ENCODE measurements around the gene TPRX1. TPM values are rescaled to one million over a fixed set of nuclear protein-coding genes. Genes with fewer than 3 reads are reported as not detected.
A peak's percentile ranks its signal among the peaks of the same experiment; 100 is the strongest.
"Not testable (repeated sequence)": the region's sequence is repeated elsewhere in the genome, so short reads cannot be mapped to it uniquely, and the experiment has no call there.

The TPRX1 gene
- total RNA-seq, 1 donor from 2014 or later, result not detected

DNA sequence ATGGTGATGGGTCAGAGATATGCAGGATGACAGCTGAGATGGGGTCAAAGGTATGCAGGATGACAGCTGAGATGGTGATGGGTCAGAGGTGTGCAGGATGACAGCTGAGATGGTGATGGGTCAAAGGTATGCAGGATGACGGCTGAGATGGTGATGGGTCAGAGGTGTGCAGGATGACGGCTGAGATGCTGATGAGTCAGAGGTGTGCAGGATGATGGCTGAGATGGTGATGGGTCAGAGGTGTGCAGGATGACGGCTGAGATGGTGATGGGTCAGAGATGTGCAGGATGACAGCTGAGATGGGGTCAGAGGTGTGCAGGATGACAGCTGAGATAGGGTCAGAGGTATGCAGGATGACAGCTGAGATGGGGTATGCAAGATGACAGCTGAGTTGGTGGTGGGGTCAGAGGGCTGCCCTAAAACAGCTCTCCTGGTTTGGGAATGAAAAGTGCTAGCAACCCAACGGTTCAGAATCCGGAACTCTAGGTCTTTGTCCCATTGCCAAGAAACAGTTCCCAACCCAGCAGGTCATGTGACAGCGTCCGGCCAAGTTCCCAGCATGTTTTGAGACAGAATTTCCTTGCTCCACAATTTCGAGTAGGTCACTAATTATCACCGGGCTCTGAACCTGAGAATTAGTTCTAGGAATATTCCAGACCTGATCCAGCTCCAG is 22.6 kb downstream of the TPRX1 start:
- Histone ChIP-seq H3K27ac (replicated peaks) (peak overlapping the region; percentile 97), H3K4me1 (peaks cover 70% of the 10 kb centered on the region), H3K36me3 (peaks cover 59% of the 10 kb centered on the region), H3K4me3 (peak overlapping the region; percentile 100), H3K9me3 (replicated peaks) (no peaks in the 10 kb centered on the region), H3K27me3 (ENCODE audit: low read depth) (no peaks in the 10 kb centered on the region)
- TF ChIP-seq, protein P1, sequence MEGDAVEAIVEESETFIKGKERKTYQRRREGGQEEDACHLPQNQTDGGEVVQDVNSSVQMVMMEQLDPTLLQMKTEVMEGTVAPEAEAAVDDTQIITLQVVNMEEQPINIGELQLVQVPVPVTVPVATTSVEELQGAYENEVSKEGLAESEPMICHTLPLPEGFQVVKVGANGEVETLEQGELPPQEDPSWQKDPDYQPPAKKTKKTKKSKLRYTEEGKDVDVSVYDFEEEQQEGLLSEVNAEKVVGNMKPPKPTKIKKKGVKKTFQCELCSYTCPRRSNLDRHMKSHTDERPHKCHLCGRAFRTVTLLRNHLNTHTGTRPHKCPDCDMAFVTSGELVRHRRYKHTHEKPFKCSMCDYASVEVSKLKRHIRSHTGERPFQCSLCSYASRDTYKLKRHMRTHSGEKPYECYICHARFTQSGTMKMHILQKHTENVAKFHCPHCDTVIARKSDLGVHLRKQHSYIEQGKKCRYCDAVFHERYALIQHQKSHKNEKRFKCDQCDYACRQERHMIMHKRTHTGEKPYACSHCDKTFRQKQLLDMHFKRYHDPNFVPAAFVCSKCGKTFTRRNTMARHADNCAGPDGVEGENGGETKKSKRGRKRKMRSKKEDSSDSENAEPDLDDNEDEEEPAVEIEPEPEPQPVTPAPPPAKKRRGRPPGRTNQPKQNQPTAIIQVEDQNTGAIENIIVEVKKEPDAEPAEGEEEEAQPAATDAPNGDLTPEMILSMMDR (IDR thresholded peaks at IDR 0.05; ENCODE audit: borderline replicate concordance), result no peak
- DNase-seq, result peak; percentile 50
- intact Hi-C loops (cut with micrococcal nuclease), result no loop called here

DNA sequence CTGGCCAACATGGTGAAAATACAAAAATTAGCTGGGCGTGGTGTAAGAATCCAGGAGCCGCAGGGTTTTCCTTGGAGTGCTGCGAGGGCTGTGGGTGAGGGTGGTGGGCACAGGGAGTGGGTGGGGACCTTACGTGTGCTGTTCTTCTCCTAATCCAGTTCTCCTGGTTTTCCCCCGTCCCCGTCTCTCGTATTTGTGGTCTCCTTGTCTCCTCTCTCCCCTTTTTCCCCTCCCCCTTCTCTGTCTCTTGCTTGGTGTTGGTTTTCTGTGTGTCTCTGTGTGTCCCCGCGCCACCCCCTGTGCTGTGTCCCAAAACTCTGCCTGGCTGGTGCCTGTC is 24.2 kb downstream of the TPRX1 start:
- Histone ChIP-seq H3K27ac (replicated peaks) (peak overlapping the region; percentile 97), H3K9me3 (replicated peaks) (no peaks in the 10 kb centered on the region), H3K4me3 (peak overlapping the region; percentile 100), H3K27me3 (ENCODE audit: low read depth) (no peaks in the 10 kb centered on the region), H3K4me1 (peaks cover 66% of the 10 kb centered on the region), H3K36me3 (peaks cover 44% of the 10 kb centered on the region)
- TF ChIP-seq, protein P1 (IDR thresholded peaks at IDR 0.05; ENCODE audit: borderline replicate concordance), result no peak
- intact Hi-C loops (cut with micrococcal nuclease), result no loop called here
- DNase-seq, result no peak

DNA sequence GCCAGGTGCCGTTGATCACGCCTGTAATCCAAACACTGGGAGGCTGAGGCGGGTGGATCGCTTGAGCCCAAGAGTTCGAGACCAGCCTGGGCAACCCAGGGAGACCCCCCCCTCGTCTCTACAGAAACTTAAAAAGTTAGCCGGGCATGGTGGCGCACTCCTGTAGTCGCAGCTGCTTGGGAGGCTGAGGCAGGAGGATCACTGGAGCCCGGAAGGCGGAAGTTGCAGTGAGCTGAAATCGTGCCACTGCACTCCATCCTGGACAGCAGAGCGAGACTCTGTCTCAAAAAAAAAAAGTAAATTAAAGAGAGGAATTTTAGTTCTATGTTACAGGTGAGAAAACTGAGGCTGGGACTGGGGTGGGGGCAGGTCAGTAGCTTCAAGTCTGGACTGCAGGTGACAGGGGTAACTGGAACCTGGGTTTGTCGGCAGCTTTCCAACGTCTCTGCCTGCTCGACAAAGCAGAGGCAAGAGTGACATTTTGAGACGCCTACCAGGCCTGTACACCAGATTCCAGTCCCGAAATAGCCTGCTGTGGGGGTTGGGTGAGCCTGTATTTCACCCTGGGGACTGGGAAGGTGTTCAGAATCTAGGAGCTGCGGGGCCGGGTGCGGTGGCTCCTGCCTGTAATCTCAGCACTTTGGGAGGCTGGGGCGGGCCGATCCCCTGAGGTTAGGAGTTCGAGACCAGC is 24.7 kb downstream of the TPRX1 start:
- DNase-seq, result peak; percentile 83
- Histone ChIP-seq H3K4me3 (peak overlapping the region; percentile 100), H3K36me3 (peaks cover 39% of the 10 kb centered on the region), H3K9me3 (replicated peaks) (no peaks in the 10 kb centered on the region), H3K27ac (replicated peaks) (peak overlapping the region; percentile 97), H3K4me1 (peaks cover 66% of the 10 kb centered on the region), H3K27me3 (ENCODE audit: low read depth) (no peaks in the 10 kb centered on the region)
- intact Hi-C loops (cut with micrococcal nuclease), result no loop called here
- TF ChIP-seq, protein P1 (IDR thresholded peaks at IDR 0.05; ENCODE audit: borderline replicate concordance), result no peak

DNA sequence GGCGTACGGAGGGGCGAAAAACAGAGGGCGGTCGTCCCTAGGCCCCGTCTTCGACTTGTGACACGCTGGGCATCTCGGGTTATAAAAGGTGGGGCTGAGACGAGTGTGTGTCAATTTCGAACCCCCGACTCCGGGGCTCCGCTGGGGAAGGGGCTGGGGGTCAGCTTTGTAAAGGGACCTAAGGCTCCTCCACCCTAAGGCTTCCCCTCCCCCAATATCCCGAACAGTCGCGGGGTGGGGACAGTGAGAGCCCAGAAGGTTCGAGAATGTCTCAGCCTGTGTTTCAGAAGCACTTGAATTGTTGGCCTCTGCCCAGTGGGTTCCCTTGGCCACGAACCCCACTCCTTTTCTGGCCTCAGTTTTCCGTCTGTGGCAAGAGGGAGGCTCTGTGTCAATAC is 25.4 kb downstream of the TPRX1 start:
- intact Hi-C loops (cut with micrococcal nuclease), result no loop called here
- Histone ChIP-seq H3K9me3 (replicated peaks) (no peaks in the 10 kb centered on the region), H3K36me3 (peaks cover 32% of the 10 kb centered on the region), H3K4me1 (peaks cover 66% of the 10 kb centered on the region), H3K27ac (replicated peaks) (peak overlapping the region; percentile 97), H3K27me3 (ENCODE audit: low read depth) (no peaks in the 10 kb centered on the region), H3K4me3 (peak overlapping the region; percentile 100)
- DNase-seq, result peak; percentile 29
- TF ChIP-seq, protein P1 (IDR thresholded peaks at IDR 0.05; ENCODE audit: borderline replicate concordance), result no peak

DNA sequence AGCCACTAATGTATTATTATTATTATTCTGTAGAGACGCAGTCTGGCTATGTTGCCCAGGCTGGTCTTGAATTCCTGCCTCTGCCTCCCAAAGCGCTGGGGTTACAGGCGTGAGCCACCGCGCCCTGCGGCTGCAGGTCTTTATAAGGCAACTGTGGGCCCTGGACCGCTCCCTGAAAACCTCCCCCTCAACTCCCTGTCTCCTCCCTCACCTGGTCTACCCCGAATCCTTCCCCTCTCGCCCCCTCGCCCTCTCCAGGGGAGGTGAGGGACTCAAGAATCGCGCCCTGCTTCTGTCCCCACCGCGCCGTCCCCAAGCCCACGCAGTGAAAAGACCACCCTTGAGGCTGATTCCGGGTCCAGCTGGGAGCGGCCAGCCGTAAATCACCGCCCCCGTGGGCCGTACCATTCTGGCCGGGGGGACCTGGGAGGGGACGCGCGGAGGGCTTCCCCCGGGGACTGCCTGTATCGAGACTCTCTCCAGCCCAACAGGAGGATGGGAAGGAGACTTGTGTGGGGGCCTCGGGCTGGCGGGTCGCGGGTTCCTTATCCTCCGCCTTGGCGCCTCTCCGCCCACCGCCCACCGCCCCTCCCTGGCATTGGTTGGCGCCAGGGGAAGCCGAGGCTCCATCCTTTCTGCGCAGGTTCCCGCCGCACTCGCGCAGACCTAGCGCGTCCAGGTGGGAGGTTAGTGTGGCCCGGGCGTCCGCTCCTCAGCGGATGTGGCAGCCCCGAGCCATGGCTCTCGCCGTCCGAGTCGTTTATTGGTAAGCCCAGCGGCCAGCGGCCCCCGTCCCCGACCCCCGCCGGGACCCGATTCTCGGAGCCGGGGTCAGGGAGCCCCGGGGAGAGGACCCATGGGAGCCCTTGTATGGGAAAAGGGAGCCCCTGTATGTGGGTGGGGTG is 26.1 kb downstream of the TPRX1 start, which contains the start of gene SELENOW:
TSS of gene SELENOW (plus strand) at position 655 of the 905 bp plus-strand sequence. CDS start at position 738, 83 bp downstream.
- peak; percentile 82 for DNase-seq
- Histone ChIP-seq H3K27me3 (ENCODE audit: low read depth) (no peaks in the 10 kb centered on the region), H3K36me3 (peaks cover 25% of the 10 kb centered on the region), H3K9me3 (replicated peaks) (no peaks in the 10 kb centered on the region), H3K4me1 (peaks cover 60% of the 10 kb centered on the region), H3K27ac (replicated peaks) (peak within 1 kb of the TSS; percentile 97), H3K4me3 (peak within 1 kb of the TSS; percentile 100)
- TF ChIP-seq, protein P1 (IDR thresholded peaks at IDR 0.05; ENCODE audit: borderline replicate concordance), result no peak
- intact Hi-C loops (cut with micrococcal nuclease), result no loop called here

DNA sequence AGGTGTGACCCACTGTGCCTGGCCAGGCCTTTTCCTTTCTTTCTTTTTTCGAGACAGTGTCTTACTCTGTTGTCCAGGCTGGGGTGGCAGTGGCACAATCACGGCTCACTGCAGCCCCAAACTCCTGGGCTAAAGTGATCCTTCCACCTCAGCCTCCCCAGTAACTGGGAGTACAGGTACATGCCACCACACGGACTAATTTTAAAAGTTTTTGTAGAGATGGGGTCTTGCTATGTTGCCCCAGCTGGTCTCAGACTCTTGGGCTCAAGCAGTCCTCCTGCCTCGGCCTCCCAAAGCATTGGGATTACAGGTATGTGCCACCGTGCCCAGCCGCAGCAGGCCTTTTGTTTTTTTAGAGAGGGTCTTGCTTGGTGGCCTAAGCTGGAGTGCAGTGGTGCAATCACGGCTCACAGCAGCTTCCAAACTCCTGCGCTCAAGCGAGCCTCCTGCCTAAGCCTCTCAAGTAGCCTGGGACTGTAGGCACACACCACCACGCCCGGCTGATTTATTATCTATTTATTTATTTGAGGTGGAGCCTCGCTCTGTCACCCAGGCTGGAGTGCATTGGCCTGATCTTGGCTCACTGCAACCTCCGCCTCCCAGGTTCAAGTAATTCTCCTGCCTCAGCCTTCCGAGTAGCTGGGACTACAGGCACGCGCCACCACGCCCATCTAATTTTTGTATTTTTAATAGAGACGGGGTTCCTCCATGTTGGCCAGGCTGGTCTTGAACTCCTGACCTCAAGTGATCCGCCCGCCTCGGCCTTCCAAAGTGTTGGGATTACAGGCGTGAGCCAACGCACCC is 26.9 kb downstream of the TPRX1 start:
- Histone ChIP-seq H3K27ac (replicated peaks) (peak overlapping the region; percentile 97), H3K4me1 (peaks cover 52% of the 10 kb centered on the region), H3K36me3 (peaks cover 17% of the 10 kb centered on the region), H3K4me3 (peak overlapping the region; percentile 100)
- intact Hi-C loops (cut with micrococcal nuclease); DNase-seq; H3K27me3 ChIP-seq (ENCODE audit: low read depth); H3K9me3 ChIP-seq (replicated peaks): not testable (repeated sequence)

Measured in left ventricle myocardium inferior (tissue), 1 donor.